Stimulated activated CD8-positive, alpha-beta memory T cell treated with anti-CD3 and anti-CD28 coated beads, Interleukin-2, amount 100 ng/mL, for 48 hours (primary cell): ENCODE data around the gene S100A16.
"Not testable (repeated sequence)": the region's sequence is repeated elsewhere in the genome, so short reads cannot be mapped to it uniquely, and the experiment has no call there.

Experiments
- DNase-seq, 2 donors: peaks; one replicate each; pipeline ENCODE4 v3.0.0-alpha.2; 2020; ENCODE audit warnings: low read depth in 2 of 2

The S100A16 gene

DNA sequence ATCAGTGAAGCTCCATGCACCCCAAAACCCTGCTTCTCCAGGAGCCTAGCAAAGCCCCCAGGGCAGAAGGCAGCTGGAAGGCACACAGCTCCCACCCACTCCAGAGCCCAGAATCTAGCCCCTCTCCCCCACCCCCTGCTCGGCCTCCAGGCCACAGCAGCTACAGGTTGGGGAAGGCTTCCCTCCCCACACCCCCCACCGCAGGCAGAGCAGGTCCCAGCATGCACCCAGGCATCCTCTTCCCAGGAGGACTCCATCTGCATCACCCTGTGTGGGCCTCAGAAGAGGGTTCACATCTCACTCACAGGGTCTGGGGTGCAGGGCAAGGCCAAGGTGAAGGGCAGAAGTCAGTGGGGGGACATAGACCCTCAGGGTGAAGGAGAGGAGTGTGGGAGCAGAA lies 2.5 kb upstream of the S100A16 start:
- no peak for DNase-seq

DNA sequence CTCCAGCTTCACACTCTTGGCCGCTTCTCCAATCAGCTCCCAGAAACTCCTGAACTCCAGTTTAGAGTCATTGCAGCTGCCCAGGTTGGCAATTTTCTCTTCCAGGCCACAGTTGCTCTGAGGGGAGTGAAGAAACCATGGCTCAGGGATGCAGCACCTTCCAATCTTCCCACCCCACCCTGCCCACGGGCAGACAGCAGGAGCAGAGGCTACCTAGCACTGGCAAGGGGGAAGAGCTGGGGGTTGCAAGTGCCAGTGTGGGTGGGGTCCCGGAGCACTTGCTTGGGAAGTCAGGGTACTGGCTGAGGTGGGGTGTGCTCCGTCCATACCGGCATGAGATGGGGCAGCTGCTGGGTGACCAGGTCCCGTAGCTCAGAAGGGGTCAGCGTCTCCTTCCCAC lies 2.0 kb upstream of the S100A16 start:
- DNase-seq = no peak

DNA sequence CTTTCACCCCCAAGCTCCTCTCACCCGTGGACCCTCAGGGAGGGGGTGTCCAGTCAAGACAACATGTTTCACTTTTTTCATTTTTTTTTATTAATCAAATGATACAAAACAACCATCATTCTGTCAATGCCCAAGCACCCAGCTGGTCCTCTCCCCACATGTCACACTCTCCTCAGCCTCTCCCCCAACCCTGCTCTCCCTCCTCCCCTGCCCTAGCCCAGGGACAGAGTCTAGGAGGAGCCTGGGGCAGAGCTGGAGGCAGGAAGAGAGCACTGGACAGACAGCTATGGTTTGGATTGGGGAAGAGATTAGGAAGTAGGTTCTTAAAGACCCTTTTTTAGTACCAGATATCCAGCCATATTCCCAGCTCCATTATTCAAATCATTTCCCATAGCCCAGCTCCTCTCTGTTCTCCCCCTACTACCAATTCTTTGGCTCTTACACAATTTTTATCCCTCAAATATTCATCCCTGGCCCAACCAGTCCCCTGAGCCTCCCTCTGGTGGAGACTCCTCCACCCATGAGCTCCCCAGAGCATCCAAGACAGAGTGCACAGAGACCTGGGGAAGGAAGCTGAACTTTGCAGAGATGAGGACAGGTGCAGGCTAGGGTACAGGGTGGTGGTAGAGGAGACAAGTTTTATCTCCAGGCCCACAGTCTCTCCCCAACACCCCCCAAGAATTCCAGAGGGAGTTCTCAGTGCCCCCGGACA lies 1.4 kb upstream of the S100A16 start:
- no peak for DNase-seq

DNA sequence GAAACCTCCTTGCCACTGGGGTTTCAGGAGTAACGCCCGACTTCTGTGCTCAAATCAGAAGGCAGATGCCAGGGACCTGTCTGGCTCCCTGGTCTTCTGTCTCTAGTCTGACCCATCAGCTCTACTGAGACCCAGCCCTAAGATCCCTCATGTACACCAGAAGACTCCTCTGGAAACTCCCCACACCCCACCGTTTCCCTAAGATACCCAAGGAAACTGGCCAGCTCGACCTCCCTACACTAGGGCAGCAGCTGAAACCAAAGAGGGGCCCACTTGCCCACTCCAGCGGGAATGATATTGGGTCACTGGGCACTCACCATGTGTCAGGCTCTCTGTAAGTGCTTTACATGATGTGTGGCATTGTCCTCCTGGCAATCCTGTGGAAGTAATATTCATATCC lies 469 bp upstream of the S100A16 start:
- no peak for DNase-seq

DNA sequence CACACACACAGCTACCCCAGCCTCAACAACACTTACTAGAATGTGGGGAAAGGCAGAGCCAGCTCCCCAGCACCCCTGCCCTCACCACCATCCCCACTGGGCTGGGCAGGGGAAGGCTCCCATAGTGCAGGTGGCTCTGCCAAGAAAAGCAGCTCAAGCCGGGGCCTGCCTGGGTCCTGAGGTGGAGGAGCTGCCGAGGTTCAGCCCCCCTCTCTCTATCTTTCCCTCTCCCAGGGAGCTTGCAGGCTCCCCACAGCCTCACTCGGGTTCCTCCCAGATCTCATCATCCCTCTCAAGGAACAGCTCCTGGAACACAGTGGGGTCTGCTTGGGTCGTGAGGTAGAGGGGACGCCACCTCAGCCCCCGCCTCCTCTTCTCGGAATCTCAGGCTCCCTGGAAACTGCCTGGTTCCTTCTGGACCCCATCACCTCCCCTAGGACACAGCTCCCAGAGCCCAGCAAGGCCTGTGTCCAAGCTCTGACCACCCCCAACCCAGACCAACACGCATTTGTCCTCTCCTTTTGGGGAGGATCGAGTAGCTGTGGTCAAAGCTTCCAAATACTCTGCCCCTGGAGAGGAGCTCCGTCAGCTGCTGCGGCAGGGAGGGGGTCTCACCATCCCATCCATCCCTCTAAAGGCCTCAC lies 704 bp downstream of the S100A16 start:
- no peak for DNase-seq

DNA sequence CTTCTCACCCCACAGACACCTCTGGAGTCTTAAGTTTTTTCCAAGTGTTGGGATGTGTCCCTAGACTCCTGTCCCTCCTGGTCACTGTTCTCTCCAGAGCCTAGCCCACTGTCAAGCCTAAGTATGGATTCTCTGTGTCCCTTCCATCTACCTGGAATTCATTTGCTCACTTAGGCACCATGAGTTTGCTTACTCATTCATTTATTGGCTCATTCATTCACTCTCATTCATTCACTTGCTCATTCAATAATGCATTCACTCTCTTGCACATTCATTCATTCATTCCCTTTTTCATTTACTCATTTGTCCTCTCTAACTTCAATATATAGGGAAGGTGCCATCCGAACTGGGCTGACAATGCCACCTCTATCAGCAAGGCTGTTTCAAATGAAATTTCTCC lies 1.6 kb downstream of the S100A16 start:
- DNase-seq = no peak

DNA sequence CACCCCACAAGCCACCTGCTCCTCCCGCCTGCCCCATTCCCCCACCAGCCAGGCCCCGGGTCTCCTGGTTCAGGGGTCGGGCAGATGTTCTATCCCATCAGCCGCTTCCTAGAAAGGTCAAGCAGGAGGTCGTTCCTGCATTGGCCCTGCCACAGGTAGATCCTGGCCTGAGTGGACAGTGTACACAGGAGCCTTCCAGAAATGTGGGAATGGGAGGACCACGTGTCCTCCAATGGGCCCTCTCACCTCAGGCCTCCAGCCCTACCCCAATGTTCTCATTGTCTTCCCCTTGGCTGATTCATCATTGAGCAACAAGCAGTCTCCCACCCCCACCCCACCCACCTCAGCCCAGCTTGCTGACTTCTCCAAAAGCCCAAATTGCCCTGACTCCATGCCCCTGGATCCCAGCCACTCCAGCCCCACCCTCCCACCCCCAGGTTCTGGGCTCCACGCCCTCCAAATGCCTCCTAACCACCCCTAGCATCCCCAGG lies 2.1 kb downstream of the S100A16 start:
- DNase-seq = no peak

DNA sequence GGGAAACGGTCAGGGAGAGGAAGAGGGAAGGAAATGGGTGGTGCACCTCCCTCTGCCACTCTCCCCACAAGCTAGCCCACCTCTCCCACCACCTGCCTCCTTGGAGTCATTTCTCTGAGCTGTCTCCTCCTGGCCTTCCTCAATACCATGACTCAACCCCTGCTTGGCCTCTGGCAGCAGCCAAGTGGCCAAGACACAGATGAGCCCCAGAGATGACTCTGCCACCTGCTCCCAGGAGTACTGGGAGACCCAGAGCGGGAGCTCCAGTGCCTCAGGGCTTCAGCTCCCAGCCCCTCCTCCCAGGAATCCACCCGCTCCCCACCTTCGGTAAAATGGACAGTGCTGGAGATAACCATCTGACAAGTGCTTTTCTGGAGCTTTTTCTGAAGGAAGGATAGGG lies 2.6 kb downstream of the S100A16 start:
- DNase-seq = no peak

DNA sequence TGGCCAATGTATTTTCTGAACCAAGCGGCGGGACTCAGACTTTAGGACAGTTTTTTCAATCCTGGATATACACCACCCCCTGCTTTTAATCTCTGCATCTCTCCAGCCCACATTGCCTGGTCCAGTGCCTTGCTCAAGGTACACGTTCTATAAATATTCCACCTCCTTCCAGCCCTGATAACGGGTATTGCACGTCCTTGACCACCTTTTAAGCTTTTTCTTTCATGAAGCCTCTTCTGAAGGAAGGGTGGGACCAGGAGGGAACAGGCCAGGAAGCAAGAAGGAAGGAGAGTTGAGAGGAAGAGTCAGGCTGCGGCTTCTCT lies 3.4 kb downstream of the S100A16 start:
- no peak for DNase-seq

DNA sequence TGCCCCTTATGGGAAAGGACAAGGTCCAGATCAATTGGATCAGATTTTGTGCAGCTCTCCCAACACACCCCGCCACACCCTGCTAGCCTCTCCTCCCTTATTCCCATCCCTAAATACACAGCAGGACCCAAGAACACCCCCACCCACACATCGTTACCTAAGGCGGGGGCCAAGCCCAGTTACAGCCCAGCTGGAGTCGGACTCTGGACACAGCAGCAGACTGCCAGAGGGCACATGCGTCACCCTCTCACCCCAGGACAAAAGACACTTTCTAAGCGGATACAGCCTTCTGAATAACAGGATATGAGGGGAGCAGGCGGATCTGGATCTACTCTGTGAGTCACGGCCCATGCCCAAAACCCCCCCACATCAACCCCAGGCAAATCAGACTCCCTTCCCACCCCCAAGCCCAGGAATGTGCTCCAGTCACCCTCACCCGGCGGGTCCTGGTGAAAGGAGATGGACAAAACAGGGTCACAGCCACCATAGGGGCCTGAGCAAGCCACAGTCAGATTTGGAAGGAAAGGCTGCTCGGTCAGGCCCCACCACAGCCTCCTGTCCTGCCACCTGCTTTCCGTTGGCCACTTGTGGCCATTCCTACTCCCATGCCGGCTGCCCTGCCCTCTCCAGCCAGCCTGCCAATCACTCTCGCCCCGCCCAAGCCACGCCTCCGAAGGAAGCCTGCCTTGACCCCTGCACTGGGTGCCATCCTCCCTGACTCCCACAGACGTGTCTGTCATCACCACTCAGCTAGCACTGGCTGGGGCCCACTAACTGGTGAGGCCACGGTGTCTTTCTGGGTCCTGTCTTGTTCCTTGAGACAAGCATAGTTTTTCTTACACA lies 4.0 kb downstream of the S100A16 start:
- DNase-seq = no peak

DNA sequence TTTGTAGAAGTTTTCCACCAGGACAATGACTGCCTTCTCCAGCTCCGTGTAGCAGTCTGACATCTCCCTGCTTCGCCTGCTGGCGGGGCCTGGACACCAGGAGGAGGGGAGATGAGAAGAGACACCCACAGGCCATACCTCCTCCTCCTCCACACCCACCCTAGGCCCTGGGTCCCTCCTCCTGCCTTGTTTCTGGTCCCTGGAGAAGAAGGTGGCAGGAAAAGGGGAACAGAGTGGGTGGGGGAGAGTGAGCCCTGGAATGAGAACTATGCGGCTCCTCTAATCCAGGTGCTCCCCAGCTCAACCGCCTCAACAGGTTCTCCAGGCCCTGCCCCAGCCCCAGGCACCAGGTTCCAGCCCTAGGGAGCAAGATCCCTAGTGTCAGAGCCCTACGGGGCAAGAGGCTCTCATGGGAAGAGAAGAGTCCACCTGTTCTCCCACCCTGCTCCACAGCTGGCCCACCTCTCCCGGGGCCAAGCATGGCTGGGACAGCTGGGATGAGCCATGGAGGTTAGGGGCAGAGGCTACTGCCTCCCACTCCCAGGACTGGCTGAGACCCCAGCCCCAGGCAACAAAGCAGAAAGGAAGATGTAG lies 4.8 kb downstream of the S100A16 start:
- DNase-seq = no peak

DNA sequence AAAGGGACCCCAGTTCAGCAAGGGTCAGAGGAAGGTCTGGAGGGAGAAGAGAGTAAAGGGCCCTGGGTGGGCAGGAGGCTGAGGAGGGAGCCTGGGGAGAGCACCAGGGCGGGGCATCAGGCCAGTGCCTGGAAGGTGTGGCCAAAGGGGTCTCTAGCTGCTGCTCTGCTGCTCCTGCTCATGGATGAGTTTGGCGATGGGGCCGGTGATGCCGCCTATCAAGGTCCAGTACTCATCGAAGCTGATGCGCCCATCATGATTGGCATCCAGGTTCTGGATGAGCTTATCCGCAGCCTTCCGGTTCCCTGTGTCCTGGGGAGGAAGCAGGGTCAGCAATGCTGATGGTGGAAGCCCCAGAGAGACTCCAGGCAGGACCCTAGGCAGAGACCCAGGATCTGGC lies 5.6 kb downstream of the S100A16 start:
- no peak for DNase-seq

DNA sequence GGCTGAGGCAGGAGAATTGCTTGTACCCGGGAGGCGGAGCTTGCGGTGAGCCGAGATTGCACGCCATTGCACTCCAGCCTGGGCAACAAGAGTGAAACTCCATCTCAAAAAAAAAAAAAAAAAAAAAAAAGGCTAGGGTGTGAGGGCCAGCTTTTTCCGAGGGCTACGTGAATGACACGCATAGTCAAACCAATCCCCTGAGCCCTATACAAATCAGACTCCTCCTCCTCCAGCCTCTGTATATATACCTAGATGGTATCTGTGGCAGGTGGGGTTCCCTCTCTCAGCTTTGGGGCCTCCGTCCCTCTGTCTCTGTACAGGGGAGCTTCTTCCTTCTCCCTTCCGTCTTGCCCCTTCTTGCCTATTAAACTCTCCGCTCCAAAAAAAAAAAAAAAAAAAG lies 6.7 kb downstream of the S100A16 start:
- no peak for DNase-seq

DNA sequence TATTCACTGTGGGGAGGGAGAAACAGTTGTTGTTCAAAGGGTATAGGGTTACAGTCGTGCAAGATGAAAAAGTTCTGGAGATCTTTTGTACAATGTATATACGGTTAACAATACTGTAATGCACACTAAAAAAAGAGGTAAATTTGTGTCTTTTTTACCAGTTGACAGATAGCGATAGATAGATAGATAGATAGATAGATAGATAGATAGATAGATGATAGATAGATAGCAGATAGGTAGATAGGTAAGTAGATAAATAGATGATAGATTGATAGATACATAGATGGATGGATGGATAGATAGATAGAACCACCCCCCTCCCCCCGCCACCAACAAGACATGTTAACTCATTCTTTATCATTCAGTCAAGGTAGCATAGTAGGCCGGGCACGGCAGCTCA lies 10.2 kb downstream of the S100A16 start:
- DNase-seq = no peak

DNA sequence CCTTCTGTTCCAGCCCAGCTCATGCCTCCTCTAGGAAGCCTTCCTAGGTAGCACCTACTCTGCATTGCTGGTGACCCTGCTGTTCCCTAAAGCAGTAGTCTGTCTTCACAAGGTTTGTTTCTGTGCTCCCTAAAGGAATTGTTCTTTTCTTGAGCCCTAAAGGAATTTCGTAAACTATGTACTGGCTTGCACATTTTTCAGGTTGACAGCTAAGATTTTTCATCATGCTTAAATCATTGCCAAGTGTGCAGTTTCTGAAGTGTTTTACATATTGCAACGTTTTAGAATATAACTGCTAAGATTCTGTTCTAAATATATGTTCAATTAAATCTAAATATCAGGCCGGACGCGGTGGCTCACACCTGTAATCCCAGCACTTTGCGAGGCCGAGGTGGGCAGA lies 13.1 kb downstream of the S100A16 start:
- DNase-seq = no peak

DNA sequence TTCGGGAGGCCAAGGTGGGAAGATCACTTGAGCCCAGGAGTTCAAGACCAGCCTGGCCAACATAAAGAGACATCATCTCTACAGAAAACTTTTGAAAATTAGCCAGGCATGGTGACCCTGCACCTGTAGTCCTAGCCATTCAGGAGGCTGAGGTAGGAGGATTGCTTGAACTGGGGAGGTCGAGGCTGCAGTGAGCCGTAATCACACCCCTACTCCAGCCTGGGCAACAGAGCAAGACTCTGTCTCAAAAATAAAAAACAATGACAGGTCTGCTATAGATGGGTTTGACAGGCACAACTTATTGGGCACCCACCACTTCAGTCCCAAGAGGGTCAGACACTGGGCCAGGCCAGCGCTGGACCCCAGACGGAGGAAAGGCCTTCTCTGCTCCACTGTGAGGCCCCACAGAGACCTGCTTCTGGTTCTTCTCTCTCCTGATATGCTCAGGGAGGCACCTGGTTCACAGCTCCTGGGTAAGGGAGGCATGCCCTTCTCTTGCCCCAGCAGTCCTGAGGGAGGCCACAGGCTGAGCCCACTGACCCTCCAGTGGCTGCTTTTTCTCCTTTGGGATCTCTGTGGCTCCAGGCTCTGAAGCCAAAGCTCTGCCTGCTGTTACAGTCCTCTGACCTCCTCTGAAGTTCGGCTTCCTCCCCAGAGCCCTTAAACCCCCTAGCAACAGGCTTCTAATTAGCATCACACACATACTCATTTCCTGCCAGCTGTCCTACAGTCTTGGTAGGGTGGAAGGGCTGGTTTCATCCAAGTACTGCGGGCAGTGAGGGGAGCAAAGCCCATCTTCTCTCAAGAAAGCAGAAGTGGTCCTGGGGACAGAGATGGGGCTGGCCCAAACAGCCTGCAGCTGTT lies 14.4 kb downstream of the S100A16 start:
- no peak for DNase-seq

DNA sequence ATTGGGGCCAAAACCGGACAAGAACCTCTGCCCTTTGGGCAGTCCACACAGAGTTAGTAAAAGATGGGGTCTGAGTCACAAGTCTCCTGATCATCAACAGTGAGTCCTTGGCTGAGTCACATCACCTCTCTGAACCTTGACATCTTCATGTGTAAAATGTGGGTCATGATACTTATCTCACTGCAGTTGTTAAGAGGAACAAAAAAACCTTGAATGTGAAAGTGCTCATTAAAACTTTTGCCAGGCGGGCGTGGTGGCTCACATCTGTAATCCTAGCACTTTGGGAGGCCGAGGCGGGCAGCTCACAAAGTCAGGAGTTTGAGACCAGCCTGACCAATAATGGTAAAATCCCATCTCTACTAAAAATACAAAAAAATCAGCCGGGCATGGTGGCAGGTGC lies 15.7 kb downstream of the S100A16 start:
- peak in 1 of 2 donors; percentile 17 for DNase-seq

DNA sequence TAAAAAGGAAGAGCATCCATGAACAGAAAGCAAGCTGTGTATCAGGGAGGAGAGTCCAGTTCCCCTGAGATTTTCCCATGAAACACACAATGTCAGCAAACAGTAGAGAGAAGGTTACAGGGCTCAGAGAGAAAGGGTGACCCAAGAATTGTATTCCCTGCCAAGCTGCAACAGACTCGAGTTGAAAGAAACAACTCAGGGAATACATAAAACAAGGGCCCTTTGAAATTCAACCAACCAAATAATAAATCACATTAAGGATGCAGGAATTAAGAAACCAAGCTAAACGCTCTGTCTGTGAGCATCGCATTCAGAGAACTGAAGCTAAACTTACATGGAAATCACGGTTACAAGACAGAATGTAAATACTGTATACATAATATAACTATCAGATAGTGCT lies 20.2 kb downstream of the S100A16 start:
- no peak for DNase-seq

DNA sequence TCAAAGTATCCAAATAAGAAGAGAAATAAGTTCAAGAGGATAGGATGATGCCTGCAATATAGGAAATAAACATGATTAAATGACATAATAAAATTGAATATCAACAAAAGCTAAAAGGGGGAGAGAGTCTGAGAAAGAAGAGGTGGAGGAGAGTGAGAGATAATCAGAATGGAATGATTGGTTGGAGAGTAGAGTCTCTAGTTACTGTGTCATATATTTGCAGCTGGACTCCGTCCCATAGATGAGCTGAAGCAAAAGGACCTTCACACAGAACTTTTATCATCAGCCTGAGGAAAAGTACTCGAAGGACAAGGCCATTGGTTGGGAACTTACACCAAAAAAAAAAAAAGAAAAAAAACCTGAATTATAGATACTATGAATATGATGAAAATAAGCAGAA lies 24.5 kb downstream of the S100A16 start:
- no peak for DNase-seq

DNA sequence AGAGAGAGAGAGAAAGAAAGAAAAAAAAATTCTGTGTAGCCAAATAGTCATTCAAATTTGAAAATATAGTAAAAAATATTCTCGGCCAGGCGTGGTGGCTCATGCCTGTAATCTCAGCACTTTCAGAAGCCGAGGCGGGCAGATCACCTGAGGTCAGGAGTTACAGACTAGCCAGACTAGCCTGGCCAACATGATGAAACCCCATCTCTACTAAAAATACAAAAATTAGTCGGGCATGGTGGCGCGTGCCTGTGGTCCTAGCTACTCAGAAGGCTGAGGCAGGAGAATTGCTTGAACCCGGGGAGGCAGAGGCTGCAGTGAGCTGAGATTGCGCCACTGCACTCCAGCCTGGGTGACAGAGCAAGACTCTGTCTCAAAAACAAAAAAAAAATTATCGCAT lies 24.9 kb downstream of the S100A16 start:
- not testable (repeated sequence) for DNase-seq

DNA sequence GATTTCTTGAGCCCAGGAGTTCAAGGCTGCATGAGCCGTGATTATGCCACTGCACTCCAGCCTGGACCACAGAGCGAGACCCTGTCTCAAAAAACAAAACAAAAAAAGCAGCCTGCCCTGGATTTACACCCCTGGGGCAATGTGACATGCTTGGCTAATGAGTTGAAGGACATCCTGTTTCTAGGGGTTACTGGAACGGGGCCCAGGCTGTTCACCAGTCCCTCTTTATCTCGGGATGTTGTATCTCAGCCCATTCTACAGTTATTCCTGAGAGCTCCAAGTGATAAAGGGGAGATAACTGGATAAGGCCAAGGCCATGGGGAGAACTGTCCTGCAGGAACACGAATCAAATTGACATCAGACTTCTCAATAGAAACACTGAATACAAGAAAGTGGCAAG lies 25.6 kb downstream of the S100A16 start:
- DNase-seq = no peak

DNA sequence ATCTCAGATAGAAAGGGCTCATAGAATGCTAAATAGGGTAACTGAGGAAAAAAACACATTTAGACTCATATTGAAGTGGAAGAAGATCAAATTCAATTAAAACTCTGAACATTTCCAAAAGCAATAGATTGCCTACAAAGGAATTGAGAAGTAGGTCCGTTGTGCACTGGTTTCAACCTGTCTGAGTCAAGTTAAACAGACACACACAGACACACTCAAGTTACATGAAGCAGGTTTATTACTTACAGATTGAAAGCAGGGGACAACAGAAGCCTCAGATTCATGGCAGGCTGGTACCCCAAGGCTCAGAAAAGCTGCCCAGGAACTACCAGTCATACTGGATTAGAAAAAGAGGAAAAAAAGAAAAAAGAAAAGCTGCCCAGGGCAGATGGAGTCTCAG lies 26.6 kb downstream of the S100A16 start:
- no peak for DNase-seq
